Uterus (tissue), 4 donors: ENCODE results near the gene CD63. TPM values are rescaled to one million over a fixed set of nuclear protein-coding genes. Genes with fewer than 3 reads are reported as not detected.

Experiments used
- DNase-seq, 2 donors: peaks; one replicate each; pipeline ENCODE4 v3.0.0-alpha.2; 2019 to 2020
- H3K27ac ChIP-seq, 2 donors: fragments of 200-600 bp; sonication (generic); 1 replicate in 1 of 2; 2 replicates in 1 of 2; pipeline ENCODE4 v1.5.1; 2016 to 2018
- H3K27me3 ChIP-seq, 2 donors: fragments of 200-600 bp; sonication (generic); one replicate each; pipeline ENCODE4 v1.5.1; 2018 to 2019; ENCODE audit warnings: control low read depth in 1 of 2
- H3K36me3 ChIP-seq, 2 donors: fragments of 200-600 bp; sonication (generic); one replicate each; pipeline ENCODE4 v1.5.1; 2019; ENCODE audit warnings: control low read depth in 1 of 2
- H3K4me1 ChIP-seq, 2 donors: fragments of 200-600 bp; sonication (generic); one replicate each; pipeline ENCODE4 v1.5.1; 2018 to 2019; ENCODE audit warnings: control low read depth in 1 of 2
- H3K4me3 ChIP-seq, 2 donors: fragments of 200-600 bp; sonication (generic); 1 replicate in 1 of 2; 2 replicates in 1 of 2; pipeline ENCODE4 v1.5.1; 2018 to 2019; ENCODE audit warnings: mild to moderate bottlenecking in 1 of 2
- H3K9me3 ChIP-seq, 2 donors: fragments of 200-600 bp; sonication (generic); one replicate each; pipeline ENCODE4 v1.5.1; 2019; ENCODE audit warnings: control low read depth in 1 of 2
- POLR2A ChIP-seq, 2 donors: fragments of 450-650 bp; IDR thresholded peaks; one replicate each; pipeline ENCODE4 v1.6.1; 2016; ENCODE audit warnings: antibody characterized with exemption in 2 of 2, mild to moderate bottlenecking in 1 of 2, moderate library complexity in 1 of 2
- intact Hi-C: fragments of 100-400 bp; cut with DNase I; formaldehyde crosslinking; loops from one replicate; pipeline ENCODE4 v1.15.1; 2023; ENCODE audit warnings: low total_unique reads
- total RNA-seq, 4 donors: library from RNA; depleted of rRNA in 3 of 4; stranded (reverse); fragments of >200 nt in 3 of 4; gene quantifications; one replicate each; pipeline versions ENCODE4 v1.1.0 to v1.2.4, GENCODE V29; 2014 to 2023
- TF ChIP-seq, protein P1 (sequence below), 4 experiments: fragments of 200-600 bp in 2 of 4; fragments of 450-650 bp in 2 of 4; sonication (generic) in 2 of 4; IDR thresholded peaks; one replicate each; pipeline ENCODE4 v1.5.1; 2016 to 2019; ENCODE audit warnings: antibody characterized with exemption in 4 of 4, mild to moderate bottlenecking in 2 of 4, moderate library complexity in 1 of 4
- donor health status: DM: yes; HTN: yes; CAD: no.

The CD63 gene
- total RNA-seq, 4 donors from 2014 or later, result 417 to 911 (median 637) TPM

DNA sequence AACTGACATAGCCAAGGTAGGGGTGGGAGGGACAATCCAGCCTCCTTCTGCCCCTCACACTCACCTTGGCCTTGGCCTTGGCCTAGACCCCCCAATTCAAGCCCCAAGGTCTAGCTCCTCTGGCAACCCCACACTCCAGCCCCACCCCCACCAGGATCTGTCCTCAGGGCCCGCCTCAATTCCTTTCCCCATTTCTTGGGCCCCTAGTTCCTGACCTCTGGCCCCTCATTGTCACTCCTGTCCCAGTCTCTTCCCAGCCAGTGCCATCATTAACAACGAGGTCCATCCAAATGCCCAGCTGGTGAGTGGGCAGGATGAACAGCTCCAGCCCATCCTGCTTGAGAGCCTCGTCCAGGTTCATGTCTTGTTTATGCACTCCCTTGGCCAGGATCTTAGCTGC is 7.3 kb upstream of the CD63 start:
- TF ChIP-seq POLR2A (IDR thresholded peaks at IDR 0.05), result no peak
- TF ChIP-seq, protein P1, sequence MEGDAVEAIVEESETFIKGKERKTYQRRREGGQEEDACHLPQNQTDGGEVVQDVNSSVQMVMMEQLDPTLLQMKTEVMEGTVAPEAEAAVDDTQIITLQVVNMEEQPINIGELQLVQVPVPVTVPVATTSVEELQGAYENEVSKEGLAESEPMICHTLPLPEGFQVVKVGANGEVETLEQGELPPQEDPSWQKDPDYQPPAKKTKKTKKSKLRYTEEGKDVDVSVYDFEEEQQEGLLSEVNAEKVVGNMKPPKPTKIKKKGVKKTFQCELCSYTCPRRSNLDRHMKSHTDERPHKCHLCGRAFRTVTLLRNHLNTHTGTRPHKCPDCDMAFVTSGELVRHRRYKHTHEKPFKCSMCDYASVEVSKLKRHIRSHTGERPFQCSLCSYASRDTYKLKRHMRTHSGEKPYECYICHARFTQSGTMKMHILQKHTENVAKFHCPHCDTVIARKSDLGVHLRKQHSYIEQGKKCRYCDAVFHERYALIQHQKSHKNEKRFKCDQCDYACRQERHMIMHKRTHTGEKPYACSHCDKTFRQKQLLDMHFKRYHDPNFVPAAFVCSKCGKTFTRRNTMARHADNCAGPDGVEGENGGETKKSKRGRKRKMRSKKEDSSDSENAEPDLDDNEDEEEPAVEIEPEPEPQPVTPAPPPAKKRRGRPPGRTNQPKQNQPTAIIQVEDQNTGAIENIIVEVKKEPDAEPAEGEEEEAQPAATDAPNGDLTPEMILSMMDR (IDR thresholded peaks at IDR 0.05), result no peak
- no peaks in the 10 kb centered on the region for H3K36me3 ChIP-seq
- no peak overlapping the region for H3K4me3 ChIP-seq
- H3K9me3 ChIP-seq, result no peaks in the 10 kb centered on the region
- no peaks in the 10 kb centered on the region for H3K27me3 ChIP-seq
- peaks cover 0 to 5% of the 10 kb centered on the region in 2 donors for H3K4me1 ChIP-seq
- no peak for DNase-seq
- intact Hi-C loops, result loop anchor here (5.0 kb wide), 1 partner anchor 206 kb away; no protein-coding TSS in a partner anchor
- H3K27ac ChIP-seq, result no peak overlapping the region

DNA sequence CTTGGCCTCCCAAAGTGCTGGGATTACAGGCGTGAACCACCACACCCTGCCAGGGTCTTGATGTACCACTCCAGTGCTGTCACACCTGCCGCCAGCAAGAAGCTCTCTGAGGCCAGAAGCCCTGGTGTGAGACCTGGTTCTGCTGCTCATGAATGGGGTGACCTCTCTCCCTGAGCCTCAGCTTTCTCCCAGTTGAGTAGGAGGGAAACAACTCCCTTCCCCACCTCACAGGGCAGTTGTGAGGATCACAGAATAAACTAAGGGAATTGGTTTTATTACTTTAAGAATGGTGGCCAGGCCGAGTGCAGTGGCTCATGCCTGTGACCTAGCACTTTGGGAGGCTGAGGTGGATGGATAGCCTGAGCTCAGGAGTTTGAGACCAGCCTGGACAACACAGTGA is 5.8 kb upstream of the CD63 start:
- Histone ChIP-seq H3K27ac (no peak overlapping the region), H3K9me3 (no peaks in the 10 kb centered on the region), H3K4me1 (peaks cover 0 to 5% of the 10 kb centered on the region in 2 donors), H3K36me3 (no peaks in the 10 kb centered on the region), H3K4me3 (no peak overlapping the region), H3K27me3 (no peaks in the 10 kb centered on the region)
- no peak for TF ChIP-seq POLR2A (IDR thresholded peaks at IDR 0.05)
- TF ChIP-seq, protein P1 (IDR thresholded peaks at IDR 0.05), result no peak
- no peak for DNase-seq
- intact Hi-C loops, result no loop called here

GRCh38 chr12:55733858-55734257 is 5.0 kb upstream of the CD63 start:
- TF ChIP-seq POLR2A (IDR thresholded peaks at IDR 0.05), result no peak
- TF ChIP-seq, protein P1 (IDR thresholded peaks at IDR 0.05), result no peak
- no peak for DNase-seq
- Histone ChIP-seq H3K27me3 (no peaks in the 10 kb centered on the region), H3K4me1 (peaks cover 0 to 5% of the 10 kb centered on the region in 2 donors), H3K9me3 (no peaks in the 10 kb centered on the region), H3K36me3 (no peaks in the 10 kb centered on the region), H3K27ac (no peak overlapping the region), H3K4me3 (no peak overlapping the region)
- intact Hi-C loops, result no loop called here

DNA sequence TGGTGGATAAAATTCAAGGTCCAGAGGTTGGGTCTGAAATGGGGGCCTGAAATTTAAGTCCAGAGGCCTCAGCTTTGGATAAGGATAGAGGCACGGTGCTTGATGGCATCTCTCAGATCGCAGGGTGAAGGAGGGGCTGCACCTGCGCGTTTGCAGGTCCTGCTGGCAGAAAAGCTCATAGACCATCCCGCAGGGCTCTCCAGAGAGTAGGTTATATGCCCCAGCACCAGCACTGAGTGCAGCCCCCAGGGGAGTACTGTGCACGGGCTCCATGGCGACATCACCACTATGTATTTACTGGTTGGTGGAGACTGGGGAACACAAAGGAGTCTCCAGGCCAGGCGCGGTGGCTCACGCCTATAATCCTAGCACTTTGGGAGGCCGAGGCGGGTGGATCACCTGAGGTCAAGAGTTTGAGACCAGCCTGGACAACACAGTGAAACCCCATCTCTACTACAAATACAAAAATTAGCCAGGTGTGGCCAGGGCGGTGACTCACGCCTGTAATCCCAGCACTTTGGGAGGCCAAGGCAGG is 4.3 kb upstream of the CD63 start:
- no peak for TF ChIP-seq POLR2A (IDR thresholded peaks at IDR 0.05)
- TF ChIP-seq, protein P1 (IDR thresholded peaks at IDR 0.05), result no peak
- Histone ChIP-seq H3K36me3 (no peaks in the 10 kb centered on the region), H3K9me3 (no peaks in the 10 kb centered on the region), H3K27me3 (no peaks in the 10 kb centered on the region), H3K4me1 (peaks cover 0 to 5% of the 10 kb centered on the region in 2 donors), H3K4me3 (no peak overlapping the region), H3K27ac (no peak overlapping the region)
- DNase-seq, result no peak
- intact Hi-C loops, result no loop called here

GRCh38 chr12:55732288-55732687 is 3.5 kb upstream of the CD63 start:
- no peaks in the 10 kb centered on the region for H3K36me3 ChIP-seq
- no peak overlapping the region for H3K4me3 ChIP-seq
- DNase-seq, result no peak
- no peak overlapping the region for H3K27ac ChIP-seq
- TF ChIP-seq POLR2A (IDR thresholded peaks at IDR 0.05), result no peak
- TF ChIP-seq, protein P1 (IDR thresholded peaks at IDR 0.05), result no peak
- intact Hi-C loops, result no loop called here
- H3K9me3 ChIP-seq, result no peaks in the 10 kb centered on the region
- no peaks in the 10 kb centered on the region for H3K27me3 ChIP-seq
- H3K4me1 ChIP-seq, result peaks cover 0 to 3% of the 10 kb centered on the region in 2 donors
